Measurements from ENCODE around the gene APH1A.
A peak's percentile ranks its signal among the peaks of the same experiment; 100 is the strongest.
"Not testable (repeated sequence)": the region's sequence is repeated elsewhere in the genome, so short reads cannot be mapped to it uniquely, and the experiment has no call there.

APH1A gene

GRCh38 chr1:150234566-150235293 lies 34.1 kb downstream of the APH1A start:
- H3K27ac ChIP-seq, result peak overlapping the region; percentile 73
- DNase-seq (ENCODE audit: low read depth, low spot score), result no peak

GRCh38 chr1:150234309-150234565 lies 34.6 kb downstream of the APH1A start:
- no peak for DNase-seq (ENCODE audit: low read depth, low spot score)
- H3K27ac ChIP-seq, result peak overlapping the region; percentile 73

GRCh38 chr1:150233359-150234308 lies 35.2 kb downstream of the APH1A start:
- no peak for DNase-seq (ENCODE audit: low read depth, low spot score)

GRCh38 chr1:150232921-150233320 lies 35.9 kb downstream of the APH1A start:
- not testable (repeated sequence) for DNase-seq (ENCODE audit: low read depth, low spot score); H3K27ac ChIP-seq

More at GRCh38 chr1:150233359-150234308, 35.2 kb downstream of the APH1A start:
- peak overlapping the region; percentile 73 for H3K27ac ChIP-seq

GRCh38 chr1:150228246-150228645 lies 40.6 kb downstream of the APH1A start:
- DNase-seq (ENCODE audit: low read depth, low spot score); H3K27ac ChIP-seq: not testable (repeated sequence)

GRCh38 chr1:150227228-150227627 lies 41.6 kb downstream of the APH1A start:
- H3K27ac ChIP-seq, result no peak overlapping the region
- DNase-seq (ENCODE audit: low read depth, low spot score), result no peak

- DNase-seq (ENCODE audit: low read depth, low spot score), result no peak
- H3K27ac ChIP-seq, result no peak overlapping the region
Observed at GRCh38 chr1:150226486-150226885, 42.3 kb downstream of the APH1A start.

- no peak overlapping the region for H3K27ac ChIP-seq
- no peak for DNase-seq (ENCODE audit: low read depth, low spot score)
Observed at GRCh38 chr1:150225546-150225945, 43.3 kb downstream of the APH1A start.

GRCh38 chr1:150224983-150225382 lies 43.8 kb downstream of the APH1A start:
- DNase-seq (ENCODE audit: low read depth, low spot score), result no peak
- H3K27ac ChIP-seq, result no peak overlapping the region

GRCh38 chr1:150221552-150221951 lies 47.3 kb downstream of the APH1A start:
- no peak for DNase-seq (ENCODE audit: low read depth, low spot score)
- H3K27ac ChIP-seq, result no peak overlapping the region

GRCh38 chr1:150215855-150216254 lies 53.0 kb downstream of the APH1A start:
- not testable (repeated sequence) for DNase-seq (ENCODE audit: low read depth, low spot score); H3K27ac ChIP-seq
